Suprapubic skin (tissue), 4 donors: ENCODE measurements around the gene NBPF4. TPM values are rescaled to one million over a fixed set of nuclear protein-coding genes. Genes with fewer than 3 reads are reported as not detected.
"Not testable (repeated sequence)": the region's sequence is repeated elsewhere in the genome, so short reads cannot be mapped to it uniquely, and the experiment has no call there.

Source experiments
- DNase-seq, 2 donors: peaks; one replicate each; pipeline ENCODE4 v3.0.0-alpha.2; 2019; ENCODE audit warnings: low spot score in 2 of 2
- H3K27ac ChIP-seq: fragments of 200-600 bp; sonication (generic); one replicate; pipeline ENCODE4 v1.5.1; 2019
- H3K27me3 ChIP-seq: fragments of 200-600 bp; sonication (generic); one replicate; pipeline ENCODE4 v1.5.1; 2019
- H3K36me3 ChIP-seq: fragments of 200-600 bp; sonication (generic); one replicate; pipeline ENCODE4 v1.5.1; 2019
- H3K4me1 ChIP-seq: fragments of 200-600 bp; sonication (generic); one replicate; pipeline ENCODE4 v1.5.1; 2019
- H3K4me3 ChIP-seq: fragments of 200-600 bp; sonication (generic); one replicate; pipeline ENCODE4 v1.5.1; 2019; ENCODE audit warnings: mild to moderate bottlenecking
- H3K9me3 ChIP-seq: fragments of 200-600 bp; sonication (generic); one replicate; pipeline ENCODE4 v1.5.1; 2019
- WGBS: methylation state at CpG from one replicate; pipeline ENCODE4 v1.1.5; 2018; 5-methylcytosine and 5-hydroxymethylcytosine counted together
- total RNA-seq, 4 donors: library from RNA; depleted of rRNA; stranded (reverse); fragments of >200 nt; gene quantifications; one replicate each; pipeline ENCODE4 v1.1.0, GENCODE V29; 2016

Gene NBPF4, protein sequence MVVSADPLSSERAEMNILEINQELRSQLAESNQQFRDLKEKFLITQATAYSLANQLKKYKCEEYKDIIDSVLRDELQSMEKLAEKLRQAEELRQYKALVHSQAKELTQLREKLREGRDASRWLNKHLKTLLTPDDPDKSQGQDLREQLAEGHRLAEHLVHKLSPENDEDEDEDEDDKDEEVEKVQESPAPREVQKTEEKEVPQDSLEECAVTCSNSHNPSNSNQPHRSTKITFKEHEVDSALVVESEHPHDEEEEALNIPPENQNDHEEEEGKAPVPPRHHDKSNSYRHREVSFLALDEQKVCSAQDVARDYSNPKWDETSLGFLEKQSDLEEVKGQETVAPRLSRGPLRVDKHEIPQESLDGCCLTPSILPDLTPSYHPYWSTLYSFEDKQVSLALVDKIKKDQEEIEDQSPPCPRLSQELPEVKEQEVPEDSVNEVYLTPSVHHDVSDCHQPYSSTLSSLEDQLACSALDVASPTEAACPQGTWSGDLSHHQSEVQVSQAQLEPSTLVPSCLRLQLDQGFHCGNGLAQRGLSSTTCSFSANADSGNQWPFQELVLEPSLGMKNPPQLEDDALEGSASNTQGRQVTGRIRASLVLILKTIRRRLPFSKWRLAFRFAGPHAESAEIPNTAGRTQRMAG
- total RNA-seq: not detected

DNA sequence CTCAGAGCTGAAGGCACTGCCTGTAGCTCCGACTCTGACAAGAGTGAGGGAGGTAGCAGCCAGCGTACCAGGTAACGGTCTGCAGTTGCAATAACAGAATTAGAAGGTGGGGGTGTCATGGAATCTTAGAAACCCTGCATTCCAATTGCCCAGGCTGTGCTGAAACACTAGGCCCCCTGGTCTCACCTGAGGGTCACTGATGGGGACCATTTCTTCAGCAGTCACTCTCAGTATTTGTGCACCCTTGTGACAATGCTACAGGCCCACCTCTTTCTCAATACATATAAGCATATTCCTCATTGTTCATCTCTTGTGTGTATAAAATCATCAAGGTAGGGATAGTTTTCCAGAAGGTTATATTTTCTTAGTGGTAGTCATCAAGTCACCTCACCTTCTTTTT lies at the start of gene NBPF4:
Gene NBPF4 (minus strand): TSS at position 101 of the 400 bp plus-strand sequence. CDS start 315 bp downstream, outside the sequence.
- H3K27ac ChIP-seq, H3K4me1 ChIP-seq, H3K4me3 ChIP-seq, H3K36me3 ChIP-seq, H3K9me3 ChIP-seq, DNase-seq, H3K27me3 ChIP-seq: not testable (repeated sequence)
- no CpG with 5 or more reads among the region's 3 CpGs for WGBS

DNA sequence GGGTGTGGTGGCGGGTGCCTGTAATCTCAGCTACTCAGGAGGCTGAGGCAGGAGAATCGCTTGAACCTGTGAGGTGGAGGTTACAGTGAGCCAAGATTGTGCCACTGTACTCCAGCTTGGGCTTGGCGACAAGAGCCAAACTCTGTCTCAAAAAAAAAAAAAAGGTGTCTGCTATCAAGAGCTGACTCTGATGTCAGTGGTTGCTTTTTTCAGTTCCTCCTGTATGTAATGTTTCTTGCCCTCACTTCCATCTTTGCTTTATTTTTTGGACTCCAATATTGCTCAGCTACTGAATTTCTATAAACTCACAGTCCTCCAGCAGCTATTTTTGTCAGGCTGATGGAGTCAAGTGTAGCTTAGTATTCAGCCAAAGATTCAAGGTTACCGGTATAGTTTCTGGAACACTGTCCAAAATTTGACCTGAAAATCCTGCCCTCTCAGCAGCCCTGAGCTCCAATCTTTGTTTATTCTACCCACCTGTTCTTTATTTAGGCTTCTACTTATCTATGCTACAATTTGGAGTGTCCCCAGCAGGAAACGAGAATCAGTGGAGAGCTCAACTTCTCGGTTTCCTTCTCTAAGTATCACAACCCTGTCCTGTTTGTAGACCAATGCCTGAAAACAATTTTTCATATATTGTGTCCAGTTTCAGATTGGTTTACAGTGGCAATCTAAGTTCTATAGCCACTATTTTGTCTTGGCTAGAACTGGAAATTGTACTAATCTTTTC lies 38.8 kb upstream of the NBPF4 start:
- not testable (repeated sequence) for H3K4me1 ChIP-seq, H3K4me3 ChIP-seq, H3K27me3 ChIP-seq, H3K9me3 ChIP-seq, H3K27ac ChIP-seq, H3K36me3 ChIP-seq, DNase-seq
- WGBS: no CpG with 5 or more reads among the region's 6 CpGs

DNA sequence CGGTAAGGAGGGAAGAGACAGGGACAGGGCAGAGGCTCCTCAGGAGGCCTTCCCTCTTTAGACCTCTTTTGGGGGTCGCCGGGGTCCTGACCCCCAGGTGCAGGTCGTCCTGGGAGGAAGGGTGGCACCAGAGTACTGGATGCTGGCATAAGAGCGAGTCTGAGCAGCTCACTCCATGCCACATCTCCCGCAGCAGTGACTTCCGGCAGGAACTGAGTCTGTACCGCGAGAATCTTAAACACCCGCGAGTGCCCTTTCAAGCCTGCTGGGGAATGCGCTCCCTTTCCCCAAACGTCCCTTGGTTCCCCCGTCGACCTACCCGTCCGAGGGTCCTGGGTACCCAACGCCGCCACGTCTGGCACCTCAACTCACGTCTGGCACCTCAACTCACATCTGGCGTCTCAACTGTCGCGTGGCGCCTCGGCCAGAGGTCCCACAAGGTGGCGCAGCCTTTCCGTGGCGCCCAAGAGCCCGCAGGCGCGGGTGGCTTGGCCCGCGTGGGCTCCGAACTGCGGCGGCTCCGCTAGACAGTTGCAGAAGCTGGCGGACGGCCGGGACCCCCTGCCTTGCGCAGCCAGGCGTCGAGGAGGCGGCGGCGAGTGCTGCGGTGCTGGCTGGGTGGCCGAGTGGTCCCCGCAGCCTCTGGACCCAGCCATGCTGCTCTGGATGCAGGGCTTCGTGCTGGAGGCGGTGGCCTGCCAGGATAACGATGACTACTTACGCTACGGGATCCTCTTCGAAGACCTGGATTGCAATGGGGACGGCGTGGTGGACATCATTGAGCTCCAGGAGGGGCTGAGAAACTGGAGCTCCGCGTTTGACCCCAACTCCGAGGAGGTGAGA lies 28.8 kb upstream of the NBPF4 start:
- WGBS: no CpG with 5 or more reads among the region's 61 CpGs

DNA sequence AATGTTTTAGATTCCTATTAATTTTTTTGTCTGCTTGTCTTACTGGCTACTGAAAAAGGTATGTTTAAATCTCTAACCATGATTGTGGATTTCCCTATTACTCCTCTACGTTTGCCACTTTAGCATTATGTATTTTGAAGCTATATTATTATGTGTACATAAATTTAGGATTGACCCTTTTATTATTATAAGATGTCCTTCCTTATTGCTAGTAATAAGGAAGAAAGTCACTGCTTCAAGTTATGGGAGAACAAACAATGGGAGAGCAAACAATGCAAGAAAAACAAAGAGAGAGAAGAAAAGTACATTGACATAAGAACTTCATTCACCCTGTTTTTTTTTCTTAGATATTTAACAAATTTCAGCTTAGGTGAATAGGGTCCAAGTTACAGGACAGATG lies 23.2 kb upstream of the NBPF4 start:
- not testable (repeated sequence) for H3K4me3 ChIP-seq, H3K27me3 ChIP-seq, H3K9me3 ChIP-seq, DNase-seq, H3K27ac ChIP-seq, H3K4me1 ChIP-seq, H3K36me3 ChIP-seq
- 88% methylated on average over 1 of the region's 1 CpG for WGBS

More for the DNA sequence above, 28.8 kb upstream of the NBPF4 start:
- H3K4me1 ChIP-seq, DNase-seq, H3K4me3 ChIP-seq, H3K27me3 ChIP-seq, H3K36me3 ChIP-seq, H3K9me3 ChIP-seq, H3K27ac ChIP-seq: not testable (repeated sequence)

- H3K4me3 ChIP-seq, H3K27ac ChIP-seq: not testable (repeated sequence)
Measured at GRCh38 chr1:108261967-108262366, 18.1 kb upstream of the NBPF4 start.

DNA sequence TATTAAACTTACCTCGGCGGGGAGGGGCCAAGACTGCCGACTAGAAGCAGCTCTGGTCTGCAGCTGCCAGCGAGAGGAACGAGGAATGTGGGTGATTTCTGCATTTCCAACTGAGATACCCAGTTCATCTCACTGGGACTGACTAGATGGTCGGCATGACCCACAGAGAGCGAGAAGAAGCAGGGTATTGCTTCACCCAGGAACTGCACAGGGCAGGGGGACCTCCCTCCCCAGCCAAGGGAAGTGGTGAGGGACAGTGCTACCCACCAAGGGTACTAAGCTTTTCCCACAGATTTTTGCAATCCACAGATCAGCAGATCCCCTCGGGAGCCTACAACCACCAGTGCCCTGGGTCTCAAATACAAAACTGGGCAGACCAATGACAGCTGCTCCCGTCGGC lies 17.6 kb upstream of the NBPF4 start:
- not testable (repeated sequence) for H3K27me3 ChIP-seq, H3K36me3 ChIP-seq, DNase-seq, H3K4me1 ChIP-seq, H3K27ac ChIP-seq, H3K4me3 ChIP-seq, H3K9me3 ChIP-seq
- WGBS: no CpG with 5 or more reads among the region's 10 CpGs

More at GRCh38 chr1:108261967-108262366, 18.1 kb upstream of the NBPF4 start:
- not testable (repeated sequence) for H3K9me3 ChIP-seq, H3K36me3 ChIP-seq, DNase-seq, H3K4me1 ChIP-seq, H3K27me3 ChIP-seq
- no CpG with 5 or more reads among the region's 11 CpGs for WGBS

DNA sequence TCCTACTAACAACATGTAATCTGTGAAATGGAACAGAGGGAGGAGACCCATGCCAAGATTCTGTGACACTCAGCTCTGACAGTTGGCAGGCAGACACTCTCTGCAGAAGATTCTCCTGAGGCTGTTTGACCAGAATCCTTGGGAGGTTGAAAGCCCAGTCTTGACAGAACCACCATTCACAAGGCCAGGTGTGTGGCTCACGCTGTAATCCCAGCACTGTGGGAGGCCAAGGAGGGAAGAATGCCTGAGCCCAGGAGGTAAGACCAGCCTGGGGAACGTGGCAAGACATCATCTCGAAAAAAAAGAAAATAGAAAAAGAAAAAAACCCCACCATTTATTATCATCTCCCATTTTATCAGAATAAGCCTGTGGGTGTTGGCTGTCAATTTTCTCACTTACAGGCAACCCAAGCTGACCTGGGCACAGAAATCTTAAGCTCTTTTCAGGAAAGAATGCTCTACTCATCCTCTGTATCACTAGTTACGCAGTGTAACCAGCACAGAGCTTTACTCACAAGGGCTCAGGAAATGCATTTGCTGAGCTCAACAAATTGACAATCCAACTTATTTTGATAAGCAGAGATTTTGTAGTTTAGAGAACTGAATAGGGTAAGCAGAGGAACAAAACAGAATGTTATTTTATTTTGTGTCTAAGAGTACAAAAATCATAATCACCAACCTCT lies 16.8 kb upstream of the NBPF4 start:
- H3K36me3 ChIP-seq, H3K9me3 ChIP-seq, H3K4me1 ChIP-seq, H3K4me3 ChIP-seq, H3K27ac ChIP-seq, H3K27me3 ChIP-seq, DNase-seq: not testable (repeated sequence)
- WGBS: no CpG with 5 or more reads among the region's 4 CpGs

DNA sequence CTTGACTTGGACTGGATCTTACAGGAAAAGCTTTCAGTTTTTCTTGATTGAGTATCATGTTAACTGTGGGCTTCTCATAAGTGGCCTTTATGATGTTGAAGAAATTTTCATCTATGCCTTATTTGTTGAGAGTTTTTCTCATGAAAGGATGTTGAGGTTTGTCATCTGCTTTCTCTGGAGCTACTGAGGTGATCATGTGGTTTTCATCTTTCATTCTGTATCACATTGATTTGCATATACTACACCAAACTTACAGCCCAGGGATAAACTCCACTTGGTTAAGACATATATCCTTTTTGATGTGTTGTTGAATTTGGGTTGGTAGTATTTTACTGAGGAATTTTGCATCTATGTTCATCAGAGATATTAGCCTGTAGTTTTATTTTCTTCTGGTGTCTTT lies 11.6 kb upstream of the NBPF4 start:
- H3K9me3 ChIP-seq, H3K36me3 ChIP-seq, H3K4me1 ChIP-seq, H3K27me3 ChIP-seq, H3K27ac ChIP-seq, DNase-seq, H3K4me3 ChIP-seq: not testable (repeated sequence)

DNA sequence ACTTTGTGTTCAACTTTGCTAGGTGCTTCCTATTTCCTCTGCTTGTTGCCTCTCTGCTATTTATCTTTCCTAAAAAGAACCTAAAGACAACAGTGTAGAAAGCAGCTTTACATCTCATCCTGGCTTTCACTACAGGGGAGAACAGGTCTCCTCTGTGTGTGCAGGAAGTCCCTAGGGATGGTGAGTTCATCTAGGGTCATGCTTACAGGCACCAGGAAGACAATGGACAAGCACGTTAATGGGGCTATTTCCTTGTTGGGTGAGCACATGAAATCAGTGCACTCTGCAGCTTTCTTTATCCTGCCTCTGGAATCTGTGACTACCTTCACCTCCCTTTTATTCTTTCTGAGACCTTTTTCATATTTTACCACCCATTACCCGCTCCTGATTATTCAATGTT lies 4.5 kb downstream of the NBPF4 start:
- WGBS: no CpG with 5 or more reads among the region's 2 CpGs
- H3K4me1 ChIP-seq, H3K9me3 ChIP-seq, H3K36me3 ChIP-seq, H3K27ac ChIP-seq, H3K27me3 ChIP-seq, H3K4me3 ChIP-seq, DNase-seq: not testable (repeated sequence)

GRCh38 chr1:108235308-108235707 lies 8.6 kb downstream of the NBPF4 start:
- not testable (repeated sequence) for H3K9me3 ChIP-seq, H3K27me3 ChIP-seq, H3K36me3 ChIP-seq, H3K4me3 ChIP-seq, H3K4me1 ChIP-seq, H3K27ac ChIP-seq, DNase-seq
- WGBS: no CpG with 5 or more reads among the region's 2 CpGs

GRCh38 chr1:108232183-108232582 lies 11.7 kb downstream of the NBPF4 start:
- DNase-seq, H3K4me1 ChIP-seq, H3K27ac ChIP-seq, H3K27me3 ChIP-seq, H3K36me3 ChIP-seq, H3K4me3 ChIP-seq, H3K9me3 ChIP-seq: not testable (repeated sequence)
- no CpG with 5 or more reads among the region's 3 CpGs for WGBS

- no CpG with 5 or more reads among the region's 3 CpGs for WGBS
- H3K4me1 ChIP-seq, H3K36me3 ChIP-seq, H3K27me3 ChIP-seq, H3K27ac ChIP-seq, H3K9me3 ChIP-seq, DNase-seq, H3K4me3 ChIP-seq: not testable (repeated sequence)
Measured at GRCh38 chr1:108229976-108230375, 13.9 kb downstream of the NBPF4 start.

GRCh38 chr1:108227772-108228171 lies 16.1 kb downstream of the NBPF4 start:
- not testable (repeated sequence) for H3K9me3 ChIP-seq, H3K27me3 ChIP-seq, H3K27ac ChIP-seq, H3K4me3 ChIP-seq, DNase-seq, H3K36me3 ChIP-seq, H3K4me1 ChIP-seq
- no CpG with 5 or more reads among the region's 7 CpGs for WGBS
